H1 (cell line): ENCODE results near the gene CES3. TPM values are rescaled to one million over a fixed set of nuclear protein-coding genes. Genes with fewer than 3 reads are reported as not detected.

Experiments
- CHD7 ChIP-seq: fragments of 300-600 bp; sonication (generic); IDR thresholded peaks from 2 replicates; pipeline ENCODE4 v1.7.1; 2012; ENCODE audit warnings: low read length, moderate library complexity, mild to moderate bottlenecking, inconsistent platforms; ENCODE audit not compliant: insufficient replicate concordance
- EP300 ChIP-seq, 2 experiments: IDR thresholded peaks; 1 replicate in 1 of 2; 2 replicates in 1 of 2; pipeline ENCODE4 v1.6.1; 2011 to 2012; ENCODE audit warnings: low read depth in 2 of 2, low read length in 2 of 2, mild to moderate bottlenecking in 2 of 2, borderline replicate concordance in 1 of 2, inconsistent platforms in 1 of 2, moderate library complexity in 1 of 2
- RBBP5 ChIP-seq: IDR thresholded peaks from 2 replicates; pipeline ENCODE4 v1.7.1; 2012; ENCODE audit warnings: low read depth, mild to moderate bottlenecking, inconsistent platforms, low read length, moderate library complexity, borderline replicate concordance
- SP2 ChIP-seq: IDR thresholded peaks from 2 replicates; pipeline ENCODE4 v1.6.1; 2012; ENCODE audit warnings: mild to moderate bottlenecking, low read length, inconsistent platforms
- polyA plus RNA-seq, 7 experiments: library from polyadenylated mRNA; depleted of rRNA in 3 of 7; stranded (reverse) in 5 of 7; unstranded in 2 of 7; fragments of >200 nt in 5 of 7; fragments of 200-250 nt in 2 of 7; gene quantifications; 1 replicate in 5 of 7; 2 replicates in 1 of 7; 4 replicates in 1 of 7; pipeline versions ENCODE4 v1.2.1 to v1.2.3, GENCODE V29; 2011 to 2013; ENCODE audit warnings: missing spikeins in 2 of 7, mixed read lengths in 2 of 7
- total RNA-seq: library from RNA; stranded (reverse); fragmentation: NEBNext Ultra II Directional; extraction: Animal tissue kit (Norgen Biotek cat#: 25700); gene quantifications from 2 replicates; pipeline ENCODE4 v1.2.1, GENCODE V29; 2021

CES3 gene
- total and polyA plus RNA-seq, 2 of the 8 experiments (the other 6 are each of a cell fraction or from before 2014, with no cell fraction given): 1.6 to 2.2 TPM

- TF ChIP-seq CHD7 (no peak), EP300 (IDR thresholded peaks at IDR 0.05; ENCODE audit: borderline replicate concordance in 1 of 2, low read depth in 2 of 2, low read length in 2 of 2) (no peak), SP2 (no peak), RBBP5 (no peak)
Measured at GRCh38 chr16:66920924-66921680, 40.0 kb upstream of the CES3 start (continued).
